Liver (tissue), 9 donors: ENCODE results near the gene TDRD7. TPM values are rescaled to one million over a fixed set of nuclear protein-coding genes. Genes with fewer than 3 reads are reported as not detected.

ENCODE experiments used
- DNase-seq: peaks from one replicate; pipeline ENCODE4 v3.0.0-alpha.2; 2017; ENCODE audit warnings: low spot score
- H3K27ac ChIP-seq, 2 donors: one replicate each; pipeline ENCODE4 v1.7.0; 2013; ENCODE audit warnings: inconsistent platforms in 2 of 2, low read length in 2 of 2, control low read depth in 1 of 2, low read depth in 1 of 2, mild to moderate bottlenecking in 1 of 2
- H3K27me3 ChIP-seq, 4 donors: one replicate each; pipeline versions ENCODE4 v1.6.1 to v1.7.0; 2013; ENCODE audit warnings: low read length in 3 of 4, inconsistent platforms in 1 of 4, mild to moderate bottlenecking in 1 of 4, moderate library complexity in 1 of 4; ENCODE audit not compliant: control insufficient read depth in 4 of 4, insufficient read depth in 4 of 4
- H3K36me3 ChIP-seq, 4 donors: one replicate each; pipeline versions ENCODE4 v1.6.1 to v1.7.0; 2013; ENCODE audit warnings: low read length in 3 of 4, mild to moderate bottlenecking in 3 of 4, low read depth in 1 of 4, moderate library complexity in 1 of 4; ENCODE audit not compliant: control insufficient read depth in 4 of 4, insufficient read depth in 3 of 4
- H3K4me1 ChIP-seq, 4 donors: one replicate each; pipeline versions ENCODE4 v1.6.1 to v1.7.0; 2013; ENCODE audit warnings: low read length in 3 of 4, mild to moderate bottlenecking in 3 of 4, moderate library complexity in 1 of 4; ENCODE audit not compliant: control insufficient read depth in 4 of 4, insufficient read depth in 4 of 4
- H3K4me3 ChIP-seq, 3 donors: one replicate each; pipeline versions ENCODE4 v1.6.1 to v1.7.0; 2013; ENCODE audit warnings: low read length in 3 of 3, control low read depth in 1 of 3, low read depth in 1 of 3, mild to moderate bottlenecking in 1 of 3
- H3K9ac ChIP-seq, 2 donors: one replicate each; pipeline ENCODE4 v1.7.0; 2013; ENCODE audit warnings: low read length in 2 of 2, mild to moderate bottlenecking in 2 of 2, moderate library complexity in 2 of 2, control low read depth in 1 of 2, low read depth in 1 of 2
- H3K9me3 ChIP-seq, 4 donors: one replicate each; pipeline versions ENCODE4 v1.6.1 to v1.7.0; 2013; ENCODE audit warnings: low read length in 3 of 4; ENCODE audit not compliant: control insufficient read depth in 4 of 4
- CTCF ChIP-seq: fragments of 150-350 bp; IDR thresholded peaks from 2 replicates; pipeline ENCODE4 v1.5.1; 2017; ENCODE audit warnings: improper control_type of control experiment, low read depth, low read length; ENCODE audit not compliant: missing input control
- EGR1 ChIP-seq, 2 donors: IDR thresholded peaks; 2 replicates each; pipeline ENCODE4 v1.6.1; 2016 to 2018; ENCODE audit warnings: antibody characterized with exemption in 2 of 2, low read depth in 2 of 2
- FOXA1 ChIP-seq: IDR thresholded peaks from 2 replicates; pipeline ENCODE4 v1.6.1; 2016; ENCODE audit warnings: antibody characterized with exemption
- FOXA2 ChIP-seq: IDR thresholded peaks from 2 replicates; pipeline ENCODE4 v1.6.1; 2016; ENCODE audit warnings: antibody characterized with exemption
- GABPA ChIP-seq, 2 donors: IDR thresholded peaks in 1 of 2; conservative IDR thresholded peaks in 1 of 2; 2 replicates each; pipeline ENCODE4 v1.6.1; 2016; ENCODE audit warnings: antibody characterized with exemption in 2 of 2, mild to moderate bottlenecking in 1 of 2, moderate library complexity in 1 of 2
- HNF4A ChIP-seq, 2 donors: conservative IDR thresholded peaks; 2 replicates each; pipeline ENCODE4 v1.6.1; 2016; ENCODE audit warnings: antibody characterized with exemption in 2 of 2, mild to moderate bottlenecking in 2 of 2
- HNF4G ChIP-seq: IDR thresholded peaks from 2 replicates; pipeline ENCODE4 v1.6.1; 2016; ENCODE audit warnings: antibody characterized with exemption
- JUND ChIP-seq, 2 donors: IDR thresholded peaks; 2 replicates each; pipeline ENCODE4 v1.6.1; 2016; ENCODE audit warnings: antibody characterized with exemption in 2 of 2
- NR2F2 ChIP-seq: IDR thresholded peaks from 2 replicates; pipeline ENCODE4 v1.6.1; 2016; ENCODE audit warnings: antibody characterized with exemption
- RAD21 ChIP-seq, 2 donors: IDR thresholded peaks; 2 replicates each; pipeline ENCODE4 v1.6.1; 2016; ENCODE audit warnings: antibody characterized with exemption in 2 of 2, mild to moderate bottlenecking in 2 of 2
- REST ChIP-seq: IDR thresholded peaks from 2 replicates; pipeline ENCODE4 v1.6.1; 2016; ENCODE audit warnings: antibody characterized with exemption, mild to moderate bottlenecking
- TAF1 ChIP-seq: conservative IDR thresholded peaks from 2 replicates; pipeline ENCODE4 v1.6.1; 2016; ENCODE audit warnings: antibody characterized with exemption, mild to moderate bottlenecking
- YY1 ChIP-seq: IDR thresholded peaks from 2 replicates; pipeline ENCODE4 v1.6.1; 2016; ENCODE audit warnings: antibody characterized with exemption, mild to moderate bottlenecking
- WGBS: extraction: QIAGEN DNeasy Blood & Tissue Kit; methylation state at CpG from one replicate; pipeline ENCODE4 v1.1.7; 2013; 5-methylcytosine and 5-hydroxymethylcytosine counted together
- polyA plus RNA-seq, 2 donors: library from polyadenylated mRNA; stranded (reverse) in 1 of 2; unstranded in 1 of 2; fragments of 200-250 nt in 1 of 2; fragments of >200 nt in 1 of 2; fragmentation: Nextera tagmentation in 1 of 2; extraction: Ambion mirVana in 1 of 2; gene quantifications; one replicate each; pipeline versions ENCODE4 v1.2.1 to v1.2.3, GENCODE V29; 2013 to 2015
- total RNA-seq, 2 donors: library from RNA; depleted of rRNA; stranded (reverse); fragments of >200 nt; gene quantifications; one replicate each; pipeline ENCODE4 v1.2.3, GENCODE V29; 2014
- TF ChIP-seq, protein P1 (sequence below): IDR thresholded peaks from 2 replicates; pipeline ENCODE4 v1.6.1; 2016; ENCODE audit warnings: antibody characterized with exemption
- TF ChIP-seq, protein P2 (sequence below): IDR thresholded peaks from 2 replicates; pipeline ENCODE4 v1.6.1; 2016; ENCODE audit warnings: antibody characterized with exemption
- donor health status: healthy.
- donor health status: healthy.
- donor health status: healthy.
- donor health status: healthy.
- donor health status: healthy.

The TDRD7 gene
- total and polyA plus RNA-seq, 4 donors: 3.6 to 6.9 (median 5.4) TPM

- H3K9me3 ChIP-seq: no peaks in the 10 kb centered on the region
- no peak overlapping the region for H3K9ac ChIP-seq
- TF ChIP-seq YY1 (no peak), NR2F2 (no peak), EGR1 (IDR thresholded peaks at IDR 0.05; ENCODE audit: low read depth in 2 of 2) (no peak), HNF4G (no peak), CTCF (no peak), RAD21 (IDR thresholded peaks at IDR 0.05) (no peak), HNF4A (conservative IDR thresholded peaks at IDR 0.05) (no peak), JUND (IDR thresholded peaks at IDR 0.05) (no peak), TAF1 (no peak), FOXA1 (no peak), REST (no peak), FOXA2 (no peak), GABPA (IDR thresholded peaks at IDR 0.05 in 1 of 2, conservative IDR thresholded peaks at IDR 0.05 in 1 of 2) (no peak)
- TF ChIP-seq, protein P1, sequence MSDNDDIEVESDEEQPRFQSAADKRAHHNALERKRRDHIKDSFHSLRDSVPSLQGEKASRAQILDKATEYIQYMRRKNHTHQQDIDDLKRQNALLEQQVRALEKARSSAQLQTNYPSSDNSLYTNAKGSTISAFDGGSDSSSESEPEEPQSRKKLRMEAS: no peak
- TF ChIP-seq, protein P2, sequence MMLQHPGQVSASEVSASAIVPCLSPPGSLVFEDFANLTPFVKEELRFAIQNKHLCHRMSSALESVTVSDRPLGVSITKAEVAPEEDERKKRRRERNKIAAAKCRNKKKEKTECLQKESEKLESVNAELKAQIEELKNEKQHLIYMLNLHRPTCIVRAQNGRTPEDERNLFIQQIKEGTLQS: no peak
- no peak overlapping the region for H3K27ac ChIP-seq
- no peaks in the 10 kb centered on the region for H3K27me3 ChIP-seq
- peaks cover 0 to 2% (median 0%) of the 10 kb centered on the region in 4 donors for H3K4me1 ChIP-seq
- no peaks in the 10 kb centered on the region for H3K36me3 ChIP-seq
- no peak overlapping the region for H3K4me3 ChIP-seq
- no peak for DNase-seq
- 94% methylated on average over 10 of the region's 10 CpGs for WGBS
Observed at GRCh38 chr9:97366476-97366875, 45.4 kb upstream of the TDRD7 start.

DNA sequence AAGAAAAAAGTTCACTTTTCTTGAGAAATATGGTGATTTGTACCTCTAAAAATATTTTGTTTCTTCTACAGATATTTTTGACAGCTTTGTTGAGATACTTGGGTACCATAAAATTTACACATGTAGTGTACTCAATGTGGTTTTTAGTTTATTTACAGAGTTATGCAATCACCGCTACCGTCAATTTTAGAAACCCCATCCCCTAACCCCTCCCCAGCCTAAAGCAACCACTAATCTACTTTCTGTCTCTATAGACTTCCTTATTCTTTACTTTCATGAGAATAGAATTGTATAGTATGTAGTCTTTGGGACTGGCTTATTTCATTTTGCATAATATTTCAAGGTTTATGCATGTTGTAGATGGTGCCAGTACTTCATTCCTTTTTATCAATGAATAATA, 45.0 kb upstream of the TDRD7 start:
- Histone ChIP-seq H3K27me3 (no peaks in the 10 kb centered on the region), H3K9me3 (no peaks in the 10 kb centered on the region), H3K4me1 (peaks cover 0 to 2% (median 0%) of the 10 kb centered on the region in 4 donors), H3K36me3 (no peaks in the 10 kb centered on the region), H3K9ac (no peak overlapping the region), H3K27ac (no peak overlapping the region), H3K4me3 (no peak overlapping the region)
- no peak for DNase-seq
- TF ChIP-seq YY1 (no peak), EGR1 (IDR thresholded peaks at IDR 0.05; ENCODE audit: low read depth in 2 of 2) (no peak), NR2F2 (no peak), FOXA1 (no peak), CTCF (no peak), JUND (IDR thresholded peaks at IDR 0.05) (no peak)
- TF ChIP-seq, protein P1: no peak
- WGBS: 42% methylated on average over 2 of the region's 2 CpGs
